Right ventricle myocardium superior (tissue), 1 donor: Measurements from ENCODE around the gene CYB5B. TPM values are rescaled to one million over a fixed set of nuclear protein-coding genes. Genes with fewer than 3 reads are reported as not detected.
A peak's percentile ranks its signal among the peaks of the same experiment; 100 is the strongest.

Experiments
- ATAC-seq: fragments of 200-7000 bp; cut with Tn5 transposase; one replicate; pipeline ENCODE4 v1.9.1; 2020; ENCODE audit warnings: mild to moderate bottlenecking; ENCODE audit not compliant: poor library complexity
- DNase-seq: peaks from one replicate; pipeline ENCODE4 v3.0.0-alpha.2; 2020
- intact Hi-C: fragments of 100-400 bp; cut with DNase I; formaldehyde crosslinking; loops from one replicate; pipeline ENCODE4 v1.11.2; 2022
- long read RNA-seq: library from polyadenylated mRNA; unstranded; transcript quantifications from one replicate; pipeline ENCODE4 v2.0.0, GENCODE V29; 2021
- total RNA-seq: library from RNA; stranded (reverse); fragmentation: NEBNext Ultra II Directional; extraction: Animal tissue kit (Norgen Biotek cat#: 25700); gene quantifications from one replicate; pipeline ENCODE4 v1.2.1, GENCODE V29; 2021
- donor health status: DM: no; HTN: yes; CAD: no; lungs with severe emphysema.

CYB5B gene, protein sequence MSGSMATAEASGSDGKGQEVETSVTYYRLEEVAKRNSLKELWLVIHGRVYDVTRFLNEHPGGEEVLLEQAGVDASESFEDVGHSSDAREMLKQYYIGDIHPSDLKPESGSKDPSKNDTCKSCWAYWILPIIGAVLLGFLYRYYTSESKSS
- 55.4 TPM for total RNA-seq
- long read RNA-seq, full-length matches to known transcripts: 47 of 49 reads
- long read RNA-seq, partial matches to known transcripts: 0 of 49 reads
- long read RNA-seq, other reads (novel, unspliced or antisense): 2 of 49 reads

DNA sequence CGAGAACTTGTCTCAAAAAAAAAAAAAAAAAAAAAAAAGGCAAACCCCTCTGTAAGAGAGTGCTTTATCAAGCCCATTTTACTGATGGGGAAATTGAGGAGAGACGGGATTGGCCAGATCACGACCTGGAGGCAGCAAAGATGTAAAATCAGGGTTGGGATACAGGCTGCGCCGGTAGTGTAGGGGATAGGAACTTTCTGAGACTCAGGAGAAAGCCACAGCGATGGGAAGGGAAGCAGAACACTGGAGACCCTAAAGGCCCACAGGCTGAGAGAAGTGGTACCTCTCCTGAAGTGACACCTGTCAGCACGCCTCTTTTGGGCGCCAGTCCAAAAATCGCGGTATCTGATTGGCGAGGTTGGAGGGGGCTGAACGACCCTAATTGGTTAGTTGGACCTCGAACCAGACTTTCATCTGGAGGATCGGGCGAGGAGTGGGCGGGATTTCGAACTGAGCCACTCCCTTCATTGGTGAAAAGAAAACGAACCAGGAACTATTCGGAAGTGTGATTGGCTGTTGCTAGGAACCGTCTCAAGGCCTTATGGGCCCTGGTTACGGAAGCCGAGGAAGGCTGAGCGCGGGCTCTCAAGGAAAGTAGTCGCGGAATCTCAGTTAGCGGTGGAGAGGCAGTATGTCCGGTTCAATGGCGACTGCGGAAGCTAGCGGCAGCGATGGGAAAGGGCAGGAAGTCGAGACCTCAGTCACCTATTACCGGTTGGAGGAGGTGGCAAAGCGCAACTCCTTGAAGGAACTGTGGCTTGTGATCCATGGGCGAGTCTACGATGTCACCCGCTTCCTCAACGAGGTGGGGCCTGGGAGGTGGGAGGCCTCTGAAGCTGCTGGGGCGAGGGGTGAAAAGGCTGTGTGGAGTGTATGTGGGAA lies at the start of gene CYB5B:
Gene CYB5B (plus strand): TSS at position 567 of the 882 bp plus-strand sequence. CDS start 65 bp downstream, at position 632.
- DNase-seq: peak; percentile 96
- ATAC-seq: peak; percentile 99
- intact Hi-C loops: no loop called here

DNA sequence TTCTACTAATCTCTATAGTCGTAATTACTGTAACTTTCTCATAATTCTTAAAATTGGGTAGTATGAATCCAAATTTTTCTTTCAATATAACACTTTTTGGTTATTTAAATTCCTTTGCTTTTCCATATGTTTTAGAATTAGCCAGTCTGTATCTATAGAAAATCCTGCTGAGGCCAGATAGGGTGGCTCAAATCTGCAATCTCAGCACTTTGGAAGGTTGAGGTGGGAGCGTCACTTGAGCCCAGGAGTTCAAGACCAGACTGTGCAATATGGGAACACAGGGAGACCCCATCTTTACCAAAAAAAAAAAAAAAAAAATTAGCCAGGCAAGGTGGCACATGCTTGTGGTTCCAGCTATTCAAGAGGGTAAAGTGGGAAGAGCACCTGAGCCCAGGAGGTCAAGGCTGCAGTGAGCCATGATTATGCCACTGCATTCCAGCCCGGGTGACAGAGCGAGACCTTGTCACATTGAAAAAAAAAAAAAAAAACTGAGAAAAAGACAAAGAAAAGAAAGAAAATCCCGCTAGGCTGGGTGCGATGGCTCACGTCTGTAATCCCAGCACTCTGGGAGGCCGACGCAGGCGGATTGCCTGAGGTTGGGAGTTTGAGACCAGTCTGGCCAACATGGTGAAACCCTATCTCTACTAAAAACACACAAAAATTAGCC lies 47.9 kb upstream of the CYB5B start:
- DNase-seq (no peak), ATAC-seq (no peak)
- intact Hi-C loops: no loop called here

DNA sequence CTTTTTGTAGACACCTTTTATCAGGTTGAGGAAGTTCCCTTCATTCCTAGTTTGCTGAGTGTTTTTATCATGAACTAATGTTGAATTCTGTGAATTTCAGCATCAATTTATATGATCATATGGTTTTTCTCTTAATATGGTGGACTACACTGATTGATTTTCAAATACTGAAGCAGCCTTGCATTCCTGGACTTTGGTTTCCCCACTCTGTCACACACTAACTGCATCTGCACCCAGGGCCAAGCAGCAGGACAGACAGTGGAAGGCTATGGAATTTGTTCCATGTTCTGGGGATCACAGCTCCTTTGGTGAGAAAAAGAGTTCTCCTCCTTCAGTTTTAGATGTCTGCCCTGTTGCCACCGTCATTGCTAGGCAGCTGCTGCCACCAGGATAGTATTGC lies 46.4 kb upstream of the CYB5B start:
- DNase-seq (no peak), ATAC-seq (no peak)
- intact Hi-C loops: no loop called here

DNA sequence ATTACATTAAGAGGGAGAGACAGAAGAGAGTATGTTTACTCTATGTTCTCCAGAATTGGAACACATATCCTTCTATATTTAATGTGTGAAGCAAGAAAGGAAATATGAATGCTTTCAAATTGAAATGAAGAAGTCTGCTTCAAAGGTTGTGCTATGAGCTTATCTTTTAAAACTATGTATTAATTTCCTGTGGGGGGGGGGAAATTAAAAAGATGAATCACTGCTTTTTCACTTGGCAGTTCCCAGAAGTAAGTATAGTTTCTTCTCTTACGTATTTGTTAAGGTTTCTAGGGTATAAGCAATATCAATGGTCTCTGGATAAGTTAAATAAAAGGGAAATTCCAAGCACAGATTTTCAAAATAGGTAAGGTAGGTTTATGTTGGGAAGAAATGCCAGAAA lies 45.7 kb upstream of the CYB5B start:
- ATAC-seq: no peak
- intact Hi-C loops: no loop called here
- DNase-seq: no peak

DNA sequence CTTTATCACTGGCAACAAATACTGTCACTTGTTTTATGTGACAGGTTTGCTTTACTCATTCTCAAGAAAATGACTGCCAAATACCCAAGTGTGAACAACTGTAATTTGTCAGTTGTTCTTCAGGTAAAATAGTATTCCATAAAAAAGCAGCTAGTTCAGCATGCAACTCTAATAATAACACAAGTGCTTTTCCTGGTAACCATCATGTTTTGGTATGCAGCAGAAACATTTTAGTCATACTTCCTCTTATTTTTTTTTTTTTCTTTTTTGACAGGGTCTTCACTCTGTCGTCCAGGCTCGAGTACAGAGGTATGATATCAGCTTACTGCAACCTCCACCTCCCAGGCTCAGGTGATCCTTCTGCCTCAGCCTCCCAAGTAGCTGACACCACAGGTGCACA lies 43.2 kb upstream of the CYB5B start:
- no peak for ATAC-seq
- intact Hi-C loops: no loop called here
- DNase-seq: no peak

GRCh38 chr16:69382421-69382820 lies 42.0 kb upstream of the CYB5B start:
- DNase-seq (no peak), ATAC-seq (no peak)
- intact Hi-C loops: no loop called here

GRCh38 chr16:69384974-69385373 lies 39.4 kb upstream of the CYB5B start:
- ATAC-seq (no peak), DNase-seq (no peak)
- intact Hi-C loops: no loop called here

DNA sequence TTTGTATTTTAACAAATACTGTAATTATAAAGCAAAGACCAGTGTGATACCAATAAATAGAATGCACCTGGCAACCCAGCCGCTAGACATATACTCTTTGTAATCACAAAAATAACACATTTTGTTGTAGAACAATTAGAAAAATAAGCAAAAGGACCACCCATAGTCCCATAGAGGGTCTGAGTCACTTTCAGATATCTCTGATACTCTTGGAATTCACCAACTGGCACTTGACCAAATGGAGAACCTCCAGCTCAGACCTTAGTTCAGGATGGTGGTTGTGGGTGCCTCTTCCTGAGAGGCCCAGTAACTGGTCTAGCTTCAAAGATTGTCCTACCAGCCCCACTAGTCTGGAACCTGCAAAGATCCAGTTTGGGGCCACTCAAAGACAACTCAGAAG lies 37.8 kb upstream of the CYB5B start:
- intact Hi-C loops: no loop called here
- ATAC-seq: no peak
- DNase-seq: no peak

DNA sequence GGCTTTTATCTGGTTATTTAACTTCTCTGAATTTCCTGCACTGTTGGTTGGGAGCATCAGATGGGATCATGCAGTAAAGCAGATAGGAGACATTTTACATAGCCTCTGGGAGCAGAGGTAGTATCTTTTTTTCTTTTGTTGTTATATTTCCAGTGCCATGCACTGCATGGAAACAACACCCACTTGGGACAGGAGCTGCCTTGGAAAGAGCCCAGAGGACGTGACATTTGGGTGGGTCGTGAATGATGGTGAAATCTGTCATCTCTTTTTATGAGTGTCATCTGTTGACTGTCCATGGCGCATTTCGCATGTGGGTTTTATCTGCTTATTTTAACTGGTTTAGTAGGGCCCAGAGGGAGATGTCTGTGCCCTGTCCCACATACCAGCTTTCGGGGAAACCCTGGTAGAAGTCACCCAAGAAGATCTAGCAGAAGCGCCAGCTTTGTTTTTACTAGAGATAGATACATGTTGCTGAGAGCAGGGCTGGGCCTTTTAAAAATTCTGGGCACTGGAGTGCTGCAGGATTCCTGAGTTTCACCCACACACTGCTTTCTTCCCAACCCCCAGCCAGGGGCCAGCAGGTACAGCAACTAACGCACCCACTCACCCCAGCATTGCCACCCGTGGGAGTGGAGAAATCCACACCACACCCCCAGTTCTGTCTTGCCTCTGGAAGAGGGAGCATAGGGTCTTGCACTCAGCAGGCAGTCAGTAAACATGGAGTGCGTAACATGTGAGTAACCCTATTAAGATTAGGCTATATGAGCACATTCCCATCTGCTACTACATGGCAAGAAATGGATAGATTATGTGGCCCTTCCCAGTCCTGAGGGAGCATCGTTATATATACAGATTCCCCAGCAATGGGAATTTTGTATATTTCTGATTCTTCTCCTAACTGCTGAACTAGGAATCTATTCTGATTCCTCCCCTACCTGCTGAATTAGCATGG lies 30.2 kb upstream of the CYB5B start:
- DNase-seq (no peak), ATAC-seq (peak; percentile 28)
- intact Hi-C loops: loop anchor here (10.0 kb wide), 2 partner anchors 171 to 361 kb away; partner anchors contain the start of genes NFAT5 and NOB1

DNA sequence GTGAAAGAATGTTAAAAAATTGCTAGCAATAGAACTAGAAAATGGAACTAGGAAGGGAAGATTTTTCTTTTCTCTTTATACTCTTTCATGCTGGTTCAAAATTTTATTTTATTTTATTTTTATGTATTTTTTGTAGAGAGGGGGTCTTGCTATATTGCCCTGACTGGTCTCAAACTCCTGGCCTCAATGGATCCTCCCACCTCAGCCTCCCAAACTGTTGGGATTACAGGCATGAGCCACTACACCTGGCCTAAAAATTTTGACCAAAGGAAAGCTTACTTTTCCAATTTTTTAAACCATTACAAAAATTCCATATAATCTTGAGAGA lies 28.6 kb upstream of the CYB5B start:
- DNase-seq (no peak), ATAC-seq (no peak)
- intact Hi-C loops: loop anchor here (10.0 kb wide), 2 partner anchors 169 to 359 kb away; partner anchors contain the start of genes NFAT5 and NOB1

GRCh38 chr16:69396187-69397061 lies 28.0 kb upstream of the CYB5B start:
- ATAC-seq: peak; percentile 74
- DNase-seq: no peak
- intact Hi-C loops: loop anchor here (10.0 kb wide), 2 partner anchors 168 to 358 kb away; partner anchors contain the start of genes NFAT5 and NOB1

DNA sequence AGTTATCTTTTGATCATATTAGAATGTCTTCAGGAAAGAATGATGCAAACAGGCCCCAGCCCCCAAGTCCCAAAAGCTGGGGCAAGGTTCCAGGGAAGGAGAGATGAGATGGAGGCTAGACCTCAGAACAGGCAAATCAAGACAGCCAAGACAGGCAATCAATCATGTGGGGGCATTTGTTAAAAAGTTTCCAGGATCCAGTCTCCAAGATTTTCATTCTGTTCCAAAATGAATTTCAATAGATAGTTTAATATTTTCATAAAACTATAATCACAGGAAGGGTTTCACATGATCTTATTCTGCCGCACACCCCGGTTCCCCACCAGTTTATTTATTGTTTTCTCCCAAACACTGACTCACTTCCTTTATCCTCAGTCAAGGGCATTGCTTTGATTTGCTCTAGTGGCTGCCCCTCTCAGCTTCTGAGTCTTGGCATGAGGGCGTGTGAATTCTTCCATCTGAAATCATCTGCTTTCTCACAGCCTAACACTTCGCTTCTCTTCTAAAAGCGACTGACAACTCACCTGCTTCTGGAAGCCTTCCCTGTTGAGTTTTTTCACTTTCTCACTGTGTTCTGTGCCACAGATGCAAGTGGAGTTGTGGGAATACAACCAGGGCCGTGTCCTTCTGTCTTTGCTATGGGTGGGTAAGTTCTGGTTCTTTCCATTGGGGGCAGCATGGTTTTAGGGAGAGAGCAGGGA lies 26.4 kb upstream of the CYB5B start:
- DNase-seq: no peak

DNA sequence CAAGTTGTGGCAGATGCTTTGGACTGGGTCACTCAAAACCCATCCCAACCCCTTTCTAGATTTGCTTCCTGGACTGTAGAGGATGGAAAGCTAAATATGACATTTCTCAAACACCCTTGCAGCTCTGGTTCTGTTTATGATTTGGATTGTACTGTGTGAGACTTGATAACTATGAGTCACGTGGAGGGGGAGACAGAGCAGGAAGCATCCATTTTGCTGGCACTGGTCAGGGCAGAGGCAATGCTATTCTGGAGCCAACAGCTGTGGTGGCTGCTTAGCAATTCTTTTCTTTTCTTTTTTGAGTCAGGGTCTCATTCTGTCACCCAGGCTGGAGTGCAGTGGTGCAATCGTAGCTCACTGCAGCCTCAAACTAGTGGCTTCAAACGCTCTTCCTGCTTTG lies 25.1 kb upstream of the CYB5B start:
- DNase-seq: no peak
- ATAC-seq: no peak
- intact Hi-C loops: loop anchor here (10.0 kb wide), 2 partner anchors 165 to 355 kb away; partner anchors contain the start of genes NFAT5 and NOB1

More for the DNA sequence above, 26.4 kb upstream of the CYB5B start:
- ATAC-seq: peak; percentile 85
- intact Hi-C loops: loop anchor here (10.0 kb wide), 2 partner anchors 167 to 357 kb away; partner anchors contain the start of genes NFAT5 and NOB1

DNA sequence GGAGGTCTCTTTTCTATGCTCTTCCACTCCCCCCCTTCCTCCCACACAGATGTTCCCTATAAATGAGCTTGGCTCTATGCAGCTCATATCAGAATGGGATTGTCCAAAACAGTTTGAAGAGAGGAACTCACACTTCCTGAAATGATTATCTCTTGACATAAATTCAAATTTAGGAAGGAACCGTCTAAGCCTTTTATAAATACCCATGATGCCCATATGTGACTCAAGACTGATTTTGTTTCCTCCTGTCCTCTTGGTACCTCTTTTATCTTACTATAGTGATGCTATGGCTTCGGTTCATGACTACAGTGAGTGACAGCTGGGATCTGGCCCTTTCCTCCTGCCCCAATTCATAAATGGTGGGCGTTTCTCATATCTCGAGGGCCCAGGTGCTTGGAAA lies 22.0 kb upstream of the CYB5B start:
- DNase-seq (no peak), ATAC-seq (no peak)
- intact Hi-C loops: no loop called here

DNA sequence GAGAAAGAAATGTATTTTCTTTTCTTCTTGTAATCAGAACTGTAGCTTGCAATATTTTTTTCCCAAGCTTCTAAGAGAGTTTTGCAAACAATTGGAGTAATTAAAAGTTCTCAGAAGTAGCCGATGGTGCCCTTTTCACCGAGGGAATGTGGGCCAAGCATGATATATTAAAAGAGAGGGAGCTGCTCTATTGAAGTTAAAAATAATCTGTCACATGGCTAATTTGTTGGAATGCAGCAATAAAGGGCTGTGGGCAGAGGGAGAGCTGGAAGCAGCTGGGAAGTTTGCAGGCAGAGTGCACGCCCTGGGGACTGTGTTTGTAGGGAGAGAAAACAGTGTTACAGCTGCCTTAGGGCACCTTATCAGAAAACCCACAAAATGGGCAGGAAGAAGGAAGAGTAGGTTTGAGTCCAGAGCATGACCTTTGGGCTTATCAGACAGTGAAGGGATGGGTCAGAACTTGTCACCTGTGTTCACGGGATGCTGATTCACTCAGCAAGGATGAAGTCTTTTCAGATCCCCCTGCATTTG lies 20.1 kb upstream of the CYB5B start:
- peak; percentile 89 for ATAC-seq
- intact Hi-C loops: no loop called here
- DNase-seq: no peak

DNA sequence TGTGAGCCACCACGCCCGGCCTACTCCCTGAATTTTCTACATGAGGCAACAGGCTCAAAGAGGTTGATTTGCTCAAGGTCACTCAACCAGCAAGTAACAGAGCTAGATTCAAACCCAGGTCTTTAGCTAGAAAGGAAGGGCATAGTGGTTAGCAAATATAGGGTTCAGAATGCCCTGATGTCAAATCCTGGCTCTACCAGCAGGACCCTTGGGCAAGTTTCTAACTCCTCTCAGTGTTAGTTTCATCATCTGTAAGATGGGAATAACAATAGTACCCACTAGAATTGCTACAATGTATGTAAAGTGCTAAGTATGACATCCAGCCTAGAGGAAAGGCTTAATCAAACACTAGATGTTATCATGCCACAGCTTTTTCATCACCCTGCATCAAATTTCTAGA lies 19.1 kb upstream of the CYB5B start:
- intact Hi-C loops: no loop called here
- no peak for DNase-seq
- no peak for ATAC-seq
